Activated CD4-positive, CD25-positive, alpha-beta regulatory T cell (primary cell): ENCODE results near the gene ZNF41.
"Not testable (repeated sequence)": the region's sequence is repeated elsewhere in the genome, so short reads cannot be mapped to it uniquely, and the experiment has no call there.

Experiments used
- DNase-seq, 4 experiments: peaks; one replicate each; lab custom pipeline; 2025; lab: John Stamatoyannopoulos, UW

Gene ZNF41

DNA sequence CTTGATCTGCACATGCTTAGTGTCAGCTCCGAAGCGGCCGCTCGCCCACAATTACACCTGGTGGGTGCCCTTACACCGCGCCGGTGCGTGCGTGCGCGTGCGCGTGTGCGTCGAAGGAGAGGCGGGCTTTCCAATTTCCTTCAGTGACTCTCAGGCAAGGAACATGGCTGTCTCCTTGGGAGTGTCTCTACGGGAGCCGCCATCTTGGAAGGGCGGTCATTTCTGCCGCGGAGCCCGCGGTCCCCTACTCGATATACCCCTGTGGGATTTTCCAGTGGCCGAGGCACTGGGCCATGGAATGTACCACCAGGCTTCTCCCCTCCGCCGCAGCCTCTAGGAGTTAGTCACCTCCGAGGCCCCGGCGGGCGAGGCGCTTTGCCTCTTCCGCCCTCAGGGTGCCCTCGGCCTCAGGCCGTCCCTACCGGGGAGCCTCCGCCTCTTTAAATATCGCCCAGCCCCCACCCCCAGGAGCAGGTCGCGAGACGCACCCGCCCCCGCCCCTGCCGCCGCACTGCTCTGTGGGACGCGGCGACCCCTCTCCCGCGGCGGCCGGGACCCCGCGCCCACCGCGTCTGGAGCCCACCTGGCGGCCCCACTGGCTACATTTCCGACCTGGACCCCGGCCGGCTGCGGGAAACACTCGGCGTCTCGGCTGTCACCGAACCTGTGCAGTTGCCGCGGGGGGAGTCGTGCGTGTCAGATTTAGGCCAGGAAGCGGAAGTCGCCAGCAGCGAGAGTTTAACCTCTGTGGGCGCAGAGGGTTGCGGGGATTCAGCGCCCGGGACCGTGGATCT, at the start of gene ZNF41:
Gene ZNF41, minus strand, starts transcription at position 711 of the 794 bp plus-strand sequence. CDS start 15,741 bp downstream, outside the sequence.
- peak; percentile 50 to 64 (median 56) for DNase-seq

- DNase-seq, result no peak
Observed at GRCh38 chrX:47530049-47530448, 47.0 kb upstream of the ZNF41 start.

DNA sequence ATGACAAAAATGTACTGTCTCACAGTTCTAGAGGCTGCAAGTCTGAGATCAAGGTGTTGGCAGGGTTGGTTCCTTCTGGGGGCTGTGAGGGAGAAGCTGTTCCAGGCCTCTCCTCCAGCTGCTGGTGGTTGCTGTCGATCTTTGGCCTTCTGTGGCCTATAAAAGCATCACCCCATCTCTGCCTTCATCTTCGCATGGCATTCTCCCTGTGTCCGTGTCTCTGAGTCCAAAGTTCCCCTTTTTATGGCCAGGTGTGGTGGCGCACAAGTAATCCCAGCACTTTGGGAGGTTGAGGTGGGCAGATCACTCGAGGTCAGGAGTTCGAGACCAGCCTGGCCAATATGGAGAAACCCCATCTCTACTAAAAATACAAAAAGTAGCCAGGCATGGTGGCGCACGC, 46.5 kb upstream of the ZNF41 start:
- no peak for DNase-seq

- no peak for DNase-seq
Observed at GRCh38 chrX:47523713-47524166, 40.7 kb upstream of the ZNF41 start.

- DNase-seq, result peak; percentile 50 to 64 (median 60)
Observed at GRCh38 chrX:47523297-47523696, 40.3 kb upstream of the ZNF41 start.

DNA sequence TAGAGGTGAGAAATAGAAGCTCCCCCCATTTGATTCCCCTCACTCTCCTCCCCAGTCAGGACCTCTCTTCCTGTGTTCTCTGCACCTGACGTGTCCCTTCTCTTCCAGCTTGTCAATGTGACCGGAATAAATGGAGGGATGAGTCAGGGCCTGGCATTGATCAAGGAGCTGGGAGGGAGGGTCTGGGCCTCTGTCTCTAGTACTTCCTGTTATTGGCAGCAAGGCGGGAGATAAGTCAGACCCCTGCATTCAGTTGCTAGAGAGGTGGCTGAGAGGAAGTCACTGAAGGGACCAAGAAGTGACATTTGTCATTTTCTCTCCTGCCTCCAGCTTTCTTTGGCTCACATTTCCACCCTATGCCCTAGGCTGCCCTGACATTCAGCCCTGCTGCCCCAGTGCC, 35.1 kb upstream of the ZNF41 start:
- no peak for DNase-seq

DNA sequence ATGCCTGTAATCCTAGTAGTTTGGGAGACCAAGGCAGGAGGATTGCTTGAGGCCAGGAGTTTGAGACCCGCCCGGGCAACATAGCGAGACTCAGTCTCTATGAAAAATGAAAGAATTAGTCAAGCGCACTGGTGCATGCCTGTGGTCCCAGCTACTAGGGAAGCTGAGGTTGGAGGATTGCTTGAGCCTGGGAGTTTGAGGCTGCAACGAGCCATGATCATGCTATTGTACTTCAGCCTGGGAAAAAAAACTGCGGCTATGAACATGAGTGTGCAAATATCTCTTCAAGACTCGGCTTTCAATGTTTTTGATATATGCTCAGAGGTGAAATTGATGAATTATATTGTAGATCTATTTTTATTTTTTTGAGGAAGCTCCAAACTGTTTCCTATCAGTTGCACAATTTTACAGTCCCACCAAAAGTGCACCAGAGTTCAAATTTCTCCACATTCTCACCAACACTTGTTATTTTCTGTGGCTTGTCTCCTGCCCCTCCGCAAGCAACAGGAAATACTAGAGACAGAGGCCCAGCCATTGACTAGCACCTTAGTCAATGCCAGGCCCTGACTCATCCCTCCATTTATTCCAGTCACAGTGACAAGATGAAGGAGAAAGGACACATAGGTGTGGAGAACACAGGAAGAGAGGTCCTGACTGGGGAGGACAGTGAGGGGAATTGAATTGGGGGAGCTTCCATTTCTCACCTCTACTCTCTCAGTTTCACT, 33.1 kb upstream of the ZNF41 start:
- DNase-seq, result no peak

DNA sequence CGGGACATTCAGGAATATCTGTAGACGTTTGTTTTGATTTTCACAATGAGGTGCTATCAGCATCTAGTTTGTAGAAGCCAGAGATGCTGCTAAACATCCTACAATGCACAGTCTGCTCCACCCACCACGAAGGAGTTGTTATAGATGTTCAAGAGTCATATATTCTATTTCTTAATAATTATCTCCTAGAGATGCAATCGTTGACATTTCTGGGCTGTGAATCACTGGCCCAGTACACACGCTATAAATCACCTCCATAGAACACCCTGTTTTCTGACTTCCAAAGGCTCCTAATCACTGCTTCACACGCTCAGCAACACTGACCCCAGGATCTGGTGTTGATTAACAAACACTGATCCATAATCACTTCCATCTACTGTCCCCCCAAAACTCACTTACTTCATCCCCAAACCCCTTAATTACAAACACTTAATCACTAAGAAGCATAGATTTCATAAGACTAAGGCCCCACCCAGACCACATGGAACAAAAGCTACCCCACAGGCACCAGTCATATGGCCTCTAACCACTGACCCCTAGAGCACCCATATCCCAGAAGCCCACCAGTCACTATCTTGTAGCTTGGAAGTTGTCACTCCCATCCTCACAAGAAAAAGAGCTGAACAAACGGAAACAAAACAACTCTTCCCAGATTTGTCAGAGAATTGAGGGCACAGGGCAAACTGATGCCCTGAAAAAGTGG, 31.7 kb upstream of the ZNF41 start:
- DNase-seq, result no peak

- not testable (repeated sequence) for DNase-seq
Observed at GRCh38 chrX:47513034-47513965, 30.3 kb upstream of the ZNF41 start.

DNA sequence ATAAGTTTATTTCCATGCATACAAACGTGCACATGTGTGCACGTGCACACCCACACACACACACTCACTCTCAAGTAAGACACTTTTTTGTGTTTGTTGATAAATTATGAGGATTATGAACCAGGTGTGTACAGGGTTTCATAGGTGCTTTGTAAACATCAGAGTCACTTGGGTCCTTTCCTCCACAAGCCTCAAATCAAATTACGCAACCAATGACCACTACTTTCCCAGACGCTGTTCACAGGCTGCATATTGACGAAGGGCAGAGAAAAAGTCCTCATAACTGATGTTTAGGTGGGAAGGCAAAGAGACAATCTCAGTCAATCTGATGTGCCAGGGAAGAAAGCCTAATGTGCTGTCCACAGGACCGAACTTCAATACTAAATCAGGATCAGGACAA, 29.4 kb upstream of the ZNF41 start:
- DNase-seq, result not testable (repeated sequence)

DNA sequence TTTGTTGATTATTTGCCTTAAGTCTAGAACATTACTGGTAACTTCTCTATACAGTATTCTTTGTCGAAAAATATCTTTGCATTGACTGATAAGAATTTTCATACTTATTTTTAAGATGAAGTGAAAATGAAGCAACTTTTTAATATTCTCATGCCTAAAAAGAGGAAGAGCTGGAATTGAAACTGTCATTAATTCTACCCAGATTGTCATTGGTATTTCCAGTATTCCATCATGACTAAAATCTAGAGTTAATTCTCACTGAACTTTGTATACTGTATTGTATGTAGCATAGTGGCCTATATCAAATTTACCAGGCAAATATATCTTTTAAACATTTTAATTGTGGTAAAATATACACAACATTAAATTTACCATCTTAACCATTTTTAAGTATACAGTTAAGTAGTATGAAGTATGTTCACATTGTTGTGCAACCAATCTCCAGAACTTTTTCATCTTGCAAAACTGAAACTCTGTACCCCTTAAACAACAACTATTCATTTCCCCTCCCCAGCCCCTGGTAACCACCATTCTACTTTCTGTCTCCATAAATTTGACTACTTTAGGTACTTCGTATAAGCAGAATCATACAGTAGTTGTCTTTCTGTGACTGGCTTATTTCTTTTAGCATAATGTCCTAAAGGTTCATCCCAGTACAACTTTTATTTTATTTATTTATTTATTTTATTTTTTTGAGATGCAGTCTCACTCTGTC, 24.3 kb upstream of the ZNF41 start:
- no peak for DNase-seq

GRCh38 chrX:47503151-47503550, 20.1 kb upstream of the ZNF41 start:
- no peak for DNase-seq

- DNase-seq, result no peak
Observed at GRCh38 chrX:47502316-47503125, 19.5 kb upstream of the ZNF41 start.

- DNase-seq, result no peak
Observed at GRCh38 chrX:47501226-47502074, 18.4 kb upstream of the ZNF41 start.

GRCh38 chrX:47500554-47500953, 17.5 kb upstream of the ZNF41 start:
- no peak for DNase-seq

GRCh38 chrX:47499293-47499692, 16.3 kb upstream of the ZNF41 start:
- DNase-seq, result no peak

DNA sequence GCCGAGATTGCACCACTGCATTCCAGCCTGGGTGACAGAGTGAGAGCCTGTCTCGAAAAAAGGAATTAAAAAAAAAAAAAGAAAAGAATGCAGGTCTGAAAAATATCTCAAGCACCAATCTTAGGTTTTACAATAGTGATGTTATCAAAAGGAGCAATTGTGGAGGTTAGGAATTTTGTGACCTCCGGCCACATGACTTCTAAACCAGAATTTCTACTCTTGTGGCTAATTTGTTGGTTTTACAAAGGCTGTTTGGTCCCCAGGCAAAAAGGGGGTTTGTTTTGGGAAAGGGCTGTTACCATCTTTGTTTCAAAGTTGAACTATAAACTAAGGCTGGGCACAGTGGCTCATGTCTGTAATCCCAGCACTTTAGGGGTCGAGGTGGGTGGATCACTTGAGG, 15.4 kb upstream of the ZNF41 start:
- DNase-seq, result no peak

- no peak for DNase-seq
Observed at GRCh38 chrX:47497271-47497888, 14.4 kb upstream of the ZNF41 start.

DNA sequence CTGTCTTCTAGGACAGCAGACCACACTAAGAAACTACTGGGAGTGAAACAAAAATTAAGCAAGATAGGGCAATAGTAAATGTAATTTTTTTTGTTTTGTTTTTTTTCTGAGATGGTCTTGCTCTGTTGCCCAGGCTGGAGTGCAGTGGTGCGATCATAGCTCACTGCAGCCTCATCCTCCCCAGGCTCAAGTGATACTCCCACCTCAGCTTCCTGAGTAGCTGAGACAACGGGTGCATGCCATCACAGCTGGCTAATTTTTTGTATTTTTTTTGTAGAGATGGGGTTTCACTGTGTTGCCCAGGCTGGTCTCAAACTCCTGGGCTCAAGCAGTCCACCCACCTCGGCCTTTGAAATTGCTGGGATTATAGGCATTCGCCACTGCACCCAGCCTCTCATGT, 9.1 kb upstream of the ZNF41 start:
- not testable (repeated sequence) for DNase-seq
